Osteocyte (in vitro differentiated cells): ENCODE measurements around the gene LAMTOR1. TPM values are rescaled to one million over a fixed set of nuclear protein-coding genes. Genes with fewer than 3 reads are reported as not detected.

Experiments
- DNase-seq: peaks from one replicate; pipeline ENCODE4 v3.0.0; 2021; ENCODE audit warnings: mixed read lengths; ENCODE audit not compliant: unreplicated experiment; ENCODE audit errors: extremely low spot score
- H3K27ac Mint-ChIP-seq: one replicate; pipeline ENCODE4 v1.8.0; 2021; ENCODE audit warnings: mild to moderate bottlenecking, mixed read lengths; ENCODE audit not compliant: unreplicated experiment
- H3K27me3 Mint-ChIP-seq: one replicate; pipeline ENCODE4 v1.8.0; 2021; ENCODE audit warnings: mixed read lengths; ENCODE audit not compliant: unreplicated experiment
- H3K36me3 Mint-ChIP-seq: one replicate; pipeline ENCODE4 v1.8.0; 2021; ENCODE audit warnings: mixed read lengths; ENCODE audit not compliant: unreplicated experiment
- H3K4me1 Mint-ChIP-seq: one replicate; pipeline ENCODE4 v1.8.0; 2021; ENCODE audit warnings: mixed read lengths; ENCODE audit not compliant: unreplicated experiment
- H3K4me3 Mint-ChIP-seq: one replicate; pipeline ENCODE4 v1.8.0; 2021; ENCODE audit warnings: mild to moderate bottlenecking, moderate library complexity, mixed read lengths; ENCODE audit not compliant: unreplicated experiment
- H3K9me3 Mint-ChIP-seq: one replicate; pipeline ENCODE4 v1.8.0; 2021; ENCODE audit warnings: mixed read lengths; ENCODE audit not compliant: unreplicated experiment
- total RNA-seq: library from RNA; stranded (reverse); gene quantifications from 2 replicates; pipeline ENCODE4 v1.2.1, GENCODE V29; 2021
- TF ChIP-seq, protein P1 (sequence below): fragments of 200-600 bp; sonication (generic); IDR thresholded peaks from 2 replicates; pipeline ENCODE4 v1.5.0; 2021; ENCODE audit warnings: antibody characterized with exemption, mild to moderate bottlenecking, moderate library complexity

Gene LAMTOR1
- total RNA-seq, 1 donor from 2014 or later: 96.8 TPM

DNA sequence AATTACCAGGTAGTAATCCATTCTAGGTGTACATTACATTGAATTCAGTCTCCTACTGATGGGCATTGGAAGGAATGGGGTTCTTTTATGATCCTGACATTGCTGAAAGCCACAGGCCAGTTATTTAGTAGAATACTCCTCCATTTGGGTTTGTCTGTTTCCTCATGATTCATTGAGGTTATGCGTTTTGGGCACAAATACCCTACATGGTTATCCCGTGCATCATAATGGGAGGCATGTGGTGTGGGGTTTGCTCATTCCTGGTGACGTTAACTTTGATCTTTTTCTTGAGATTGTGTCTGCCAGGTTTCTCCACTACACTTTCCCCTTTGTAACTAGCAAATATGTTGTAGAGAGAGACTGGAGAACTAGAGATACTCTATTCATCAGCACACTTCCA is 38.0 kb upstream of the LAMTOR1 start:
- no peak for DNase-seq
- TF ChIP-seq, protein P1, sequence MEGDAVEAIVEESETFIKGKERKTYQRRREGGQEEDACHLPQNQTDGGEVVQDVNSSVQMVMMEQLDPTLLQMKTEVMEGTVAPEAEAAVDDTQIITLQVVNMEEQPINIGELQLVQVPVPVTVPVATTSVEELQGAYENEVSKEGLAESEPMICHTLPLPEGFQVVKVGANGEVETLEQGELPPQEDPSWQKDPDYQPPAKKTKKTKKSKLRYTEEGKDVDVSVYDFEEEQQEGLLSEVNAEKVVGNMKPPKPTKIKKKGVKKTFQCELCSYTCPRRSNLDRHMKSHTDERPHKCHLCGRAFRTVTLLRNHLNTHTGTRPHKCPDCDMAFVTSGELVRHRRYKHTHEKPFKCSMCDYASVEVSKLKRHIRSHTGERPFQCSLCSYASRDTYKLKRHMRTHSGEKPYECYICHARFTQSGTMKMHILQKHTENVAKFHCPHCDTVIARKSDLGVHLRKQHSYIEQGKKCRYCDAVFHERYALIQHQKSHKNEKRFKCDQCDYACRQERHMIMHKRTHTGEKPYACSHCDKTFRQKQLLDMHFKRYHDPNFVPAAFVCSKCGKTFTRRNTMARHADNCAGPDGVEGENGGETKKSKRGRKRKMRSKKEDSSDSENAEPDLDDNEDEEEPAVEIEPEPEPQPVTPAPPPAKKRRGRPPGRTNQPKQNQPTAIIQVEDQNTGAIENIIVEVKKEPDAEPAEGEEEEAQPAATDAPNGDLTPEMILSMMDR: no peak
- H3K36me3 Mint-ChIP-seq: no peaks in the 10 kb centered on the region
- H3K4me1 Mint-ChIP-seq: no peaks in the 10 kb centered on the region
- H3K4me3 Mint-ChIP-seq: no peak overlapping the region
- H3K9me3 Mint-ChIP-seq: no peaks in the 10 kb centered on the region
- H3K27me3 Mint-ChIP-seq: peaks cover 20% of the 10 kb centered on the region
- H3K27ac Mint-ChIP-seq: no peak overlapping the region

DNA sequence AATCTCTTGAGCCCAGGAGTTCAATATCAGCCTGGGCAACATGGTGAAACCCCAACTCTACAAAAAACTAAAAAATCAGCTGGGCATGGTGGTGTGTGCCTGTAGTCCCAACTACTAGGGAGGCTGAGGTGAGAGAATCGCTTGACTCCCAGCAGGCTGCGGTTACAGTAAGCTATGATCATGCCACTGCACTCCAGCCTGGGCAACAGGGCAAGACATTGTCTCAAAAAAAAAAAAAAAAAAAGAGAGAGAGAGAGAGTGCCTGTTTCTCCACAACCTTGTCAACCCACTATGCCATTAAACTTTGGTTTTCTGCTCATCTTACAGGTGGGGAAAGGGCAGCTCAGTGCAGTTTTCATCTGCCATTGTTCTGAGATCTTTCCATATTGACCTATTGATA is 37.6 kb upstream of the LAMTOR1 start:
- Mint-ChIP-seq H3K27ac (no peak overlapping the region), H3K4me1 (no peaks in the 10 kb centered on the region), H3K4me3 (no peak overlapping the region), H3K27me3 (peaks cover 20% of the 10 kb centered on the region), H3K36me3 (no peaks in the 10 kb centered on the region), H3K9me3 (no peaks in the 10 kb centered on the region)
- TF ChIP-seq, protein P1: no peak
- DNase-seq: no peak

DNA sequence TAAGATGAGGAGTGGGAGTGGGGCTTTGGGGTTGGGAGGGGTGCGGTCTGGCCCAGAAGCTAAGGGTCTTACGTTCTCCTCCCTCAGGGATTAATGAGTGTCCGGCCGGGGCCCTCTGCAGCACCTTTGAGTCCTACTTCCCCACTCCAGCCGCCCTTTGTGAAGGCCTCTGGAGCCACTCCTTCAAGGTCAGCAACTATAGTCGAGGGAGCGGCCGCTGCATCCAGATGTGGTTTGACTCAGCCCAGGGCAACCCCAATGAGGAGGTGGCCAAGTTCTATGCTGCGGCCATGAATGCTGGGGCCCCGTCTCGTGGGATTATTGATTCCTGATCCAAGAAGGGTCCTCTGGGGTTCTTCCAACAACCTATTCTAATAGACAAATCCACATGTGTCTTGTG is 36.4 kb upstream of the LAMTOR1 start:
- no peaks in the 10 kb centered on the region for H3K4me1 Mint-ChIP-seq
- TF ChIP-seq, protein P1: no peak
- peaks cover 24% of the 10 kb centered on the region for H3K27me3 Mint-ChIP-seq
- no peaks in the 10 kb centered on the region for H3K36me3 Mint-ChIP-seq
- no peak overlapping the region for H3K27ac Mint-ChIP-seq
- H3K4me3 Mint-ChIP-seq: no peak overlapping the region
- DNase-seq: no peak
- no peaks in the 10 kb centered on the region for H3K9me3 Mint-ChIP-seq

DNA sequence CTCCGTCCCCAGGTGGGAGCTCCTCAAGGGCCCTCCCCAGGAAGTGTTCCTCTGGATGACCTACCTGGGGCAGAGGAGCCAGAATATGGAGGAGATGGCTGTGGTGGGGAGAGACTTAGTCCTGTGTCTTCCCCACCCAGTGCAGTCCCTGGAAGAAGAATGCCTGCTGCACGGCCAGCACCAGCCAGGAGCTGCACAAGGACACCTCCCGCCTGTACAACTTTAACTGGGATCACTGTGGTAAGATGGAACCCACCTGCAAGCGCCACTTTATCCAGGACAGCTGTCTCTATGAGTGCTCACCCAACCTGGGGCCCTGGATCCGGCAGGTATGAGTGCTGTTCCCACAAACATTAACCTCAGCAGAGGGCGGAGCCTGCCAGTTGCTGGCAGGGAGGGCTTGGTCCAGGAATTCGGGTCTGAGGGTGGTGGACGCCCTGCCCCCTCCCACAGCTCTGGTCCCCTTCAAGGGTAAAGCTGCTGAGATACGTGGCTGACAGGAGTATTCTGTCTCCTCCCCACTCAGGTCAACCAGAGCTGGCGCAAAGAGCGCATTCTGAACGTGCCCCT is 35.8 kb upstream of the LAMTOR1 start:
- Mint-ChIP-seq H3K27me3 (peaks cover 25% of the 10 kb centered on the region), H3K4me3 (no peak overlapping the region), H3K36me3 (no peaks in the 10 kb centered on the region), H3K27ac (no peak overlapping the region), H3K9me3 (no peaks in the 10 kb centered on the region), H3K4me1 (no peaks in the 10 kb centered on the region)
- DNase-seq: no peak
- TF ChIP-seq, protein P1: no peak

DNA sequence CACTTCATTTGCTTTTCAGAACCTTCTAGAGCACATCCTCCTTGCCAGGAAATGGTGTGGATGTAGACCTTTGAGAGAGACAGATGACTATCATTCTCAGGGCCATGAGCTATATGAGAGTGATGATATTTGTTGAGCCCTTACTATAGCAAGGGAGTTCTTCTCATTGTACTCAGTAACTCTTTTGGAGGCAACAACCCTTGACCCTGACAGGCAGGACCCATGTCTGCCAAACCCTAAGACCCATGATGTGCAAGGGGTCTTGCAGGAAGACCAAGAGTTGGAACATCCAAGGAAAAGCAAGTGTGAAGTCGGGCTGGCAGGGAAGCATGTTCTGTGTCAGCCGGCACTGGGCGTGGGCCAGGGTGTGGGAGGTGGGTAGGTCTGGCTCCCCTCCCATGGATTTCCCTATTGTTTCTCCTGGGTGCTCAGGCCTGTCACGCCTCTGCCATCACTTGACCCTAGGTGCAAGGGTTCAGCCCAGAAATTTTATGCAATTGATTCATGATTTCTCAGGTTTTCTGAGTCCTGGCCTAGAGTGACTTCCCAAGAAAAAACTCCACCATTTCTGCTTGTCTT is 33.7 kb upstream of the LAMTOR1 start:
- Mint-ChIP-seq H3K9me3 (no peaks in the 10 kb centered on the region), H3K36me3 (no peaks in the 10 kb centered on the region), H3K4me3 (no peak overlapping the region), H3K27me3 (peaks cover 32% of the 10 kb centered on the region), H3K27ac (no peak overlapping the region), H3K4me1 (no peaks in the 10 kb centered on the region)
- TF ChIP-seq, protein P1: no peak
- no peak for DNase-seq
